HFF-Myc (cell line): Measurements from ENCODE around the gene LYPD6B.

Experiments used
- DNase-seq: peaks from one replicate; pipeline ENCODE4 v3.0.0-alpha.2; 2011; ENCODE audit warnings: low read depth; ENCODE audit errors: extremely low read depth
- H3K4me3 ChIP-seq: replicated peaks from 2 replicates; pipeline ENCODE4 v1.5.1; 2011; ENCODE audit warnings: low read depth, mild to moderate bottlenecking, control low read depth, low read length
- TF ChIP-seq, protein P1 (sequence below): IDR thresholded peaks from 2 replicates; pipeline ENCODE4 v1.5.1; 2012; ENCODE audit warnings: mild to moderate bottlenecking, low read depth, low read length, control low read depth; ENCODE audit errors: missing control alignments

The LYPD6B gene

DNA sequence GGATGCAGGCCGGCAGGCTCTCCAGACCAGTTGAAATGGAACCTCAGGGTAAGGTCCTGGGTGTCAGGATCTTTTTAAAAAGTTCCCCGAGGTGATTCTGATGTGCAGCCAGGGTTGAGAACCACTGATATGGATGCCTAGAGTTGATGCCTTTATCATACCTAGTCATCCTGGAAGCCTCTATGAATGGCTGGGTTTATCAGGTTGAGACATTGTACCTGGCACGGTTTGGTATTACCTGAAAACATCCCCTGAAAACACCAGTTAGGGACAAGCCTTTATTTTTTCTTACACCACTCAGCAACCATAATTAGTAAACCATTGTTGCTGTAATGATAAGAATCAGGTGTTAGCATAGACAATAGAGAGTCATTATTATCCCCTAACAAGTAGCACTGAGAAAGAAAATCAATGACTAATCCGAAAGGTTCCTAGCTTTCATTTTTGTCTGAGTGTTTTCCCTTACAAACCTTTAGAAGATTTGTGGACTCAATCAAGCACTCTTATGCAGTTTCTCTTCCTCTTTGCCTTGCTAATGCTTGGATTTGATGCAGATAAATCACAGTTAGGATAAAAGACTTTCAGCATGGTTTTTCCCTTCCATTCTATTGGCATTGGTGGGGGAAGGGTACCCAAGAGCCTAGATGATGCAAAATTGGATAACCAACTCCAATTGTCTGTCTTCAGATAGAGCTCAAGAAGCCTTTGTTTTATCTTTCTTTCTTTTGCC lies 175.4 kb downstream of the LYPD6B start:
- TF ChIP-seq, protein P1, sequence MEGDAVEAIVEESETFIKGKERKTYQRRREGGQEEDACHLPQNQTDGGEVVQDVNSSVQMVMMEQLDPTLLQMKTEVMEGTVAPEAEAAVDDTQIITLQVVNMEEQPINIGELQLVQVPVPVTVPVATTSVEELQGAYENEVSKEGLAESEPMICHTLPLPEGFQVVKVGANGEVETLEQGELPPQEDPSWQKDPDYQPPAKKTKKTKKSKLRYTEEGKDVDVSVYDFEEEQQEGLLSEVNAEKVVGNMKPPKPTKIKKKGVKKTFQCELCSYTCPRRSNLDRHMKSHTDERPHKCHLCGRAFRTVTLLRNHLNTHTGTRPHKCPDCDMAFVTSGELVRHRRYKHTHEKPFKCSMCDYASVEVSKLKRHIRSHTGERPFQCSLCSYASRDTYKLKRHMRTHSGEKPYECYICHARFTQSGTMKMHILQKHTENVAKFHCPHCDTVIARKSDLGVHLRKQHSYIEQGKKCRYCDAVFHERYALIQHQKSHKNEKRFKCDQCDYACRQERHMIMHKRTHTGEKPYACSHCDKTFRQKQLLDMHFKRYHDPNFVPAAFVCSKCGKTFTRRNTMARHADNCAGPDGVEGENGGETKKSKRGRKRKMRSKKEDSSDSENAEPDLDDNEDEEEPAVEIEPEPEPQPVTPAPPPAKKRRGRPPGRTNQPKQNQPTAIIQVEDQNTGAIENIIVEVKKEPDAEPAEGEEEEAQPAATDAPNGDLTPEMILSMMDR = no peak
- no peak overlapping the region for H3K4me3 ChIP-seq
- DNase-seq = no peak

DNA sequence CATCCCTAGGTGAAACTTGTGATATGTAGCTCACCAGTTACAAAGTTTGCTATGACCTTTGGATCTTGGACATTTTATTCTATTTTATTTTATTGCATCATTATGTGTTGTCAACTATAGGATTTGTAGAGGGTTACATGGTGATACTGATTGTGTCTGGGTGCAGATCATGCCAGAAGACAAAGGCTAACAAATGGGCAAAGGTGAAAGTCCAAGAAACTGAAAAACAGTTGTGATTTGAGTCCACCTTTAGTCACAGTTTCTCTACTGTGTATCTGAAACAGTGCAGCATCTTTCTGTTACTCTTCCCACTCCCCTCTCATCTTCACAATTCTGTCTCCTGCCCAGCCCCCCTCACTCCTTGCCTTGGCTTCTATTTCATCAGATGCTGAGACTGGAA lies 180.0 kb downstream of the LYPD6B start:
- TF ChIP-seq, protein P1 = no peak
- H3K4me3 ChIP-seq = no peak overlapping the region
- DNase-seq = no peak

DNA sequence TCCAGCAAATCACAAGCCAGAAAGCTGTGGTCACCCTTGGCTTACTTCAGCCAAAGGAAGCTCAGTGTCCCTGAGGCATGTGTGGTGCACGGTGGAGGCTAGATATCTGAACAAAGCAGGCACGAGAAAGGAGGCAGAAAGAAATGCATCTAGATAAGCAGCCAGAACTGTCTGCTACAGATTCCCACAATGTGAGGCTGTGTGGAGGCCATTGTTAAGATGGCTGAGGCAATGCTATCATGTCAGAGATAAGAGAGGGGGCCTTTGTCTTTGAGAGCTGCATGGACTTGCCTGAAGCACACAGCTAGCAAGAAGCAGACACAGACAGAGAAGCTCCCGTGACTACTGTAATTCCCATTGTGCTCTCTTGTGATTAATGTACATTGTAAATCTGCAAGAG lies 181.4 kb downstream of the LYPD6B start:
- TF ChIP-seq, protein P1 = no peak
- H3K4me3 ChIP-seq = no peak overlapping the region
- no peak for DNase-seq

DNA sequence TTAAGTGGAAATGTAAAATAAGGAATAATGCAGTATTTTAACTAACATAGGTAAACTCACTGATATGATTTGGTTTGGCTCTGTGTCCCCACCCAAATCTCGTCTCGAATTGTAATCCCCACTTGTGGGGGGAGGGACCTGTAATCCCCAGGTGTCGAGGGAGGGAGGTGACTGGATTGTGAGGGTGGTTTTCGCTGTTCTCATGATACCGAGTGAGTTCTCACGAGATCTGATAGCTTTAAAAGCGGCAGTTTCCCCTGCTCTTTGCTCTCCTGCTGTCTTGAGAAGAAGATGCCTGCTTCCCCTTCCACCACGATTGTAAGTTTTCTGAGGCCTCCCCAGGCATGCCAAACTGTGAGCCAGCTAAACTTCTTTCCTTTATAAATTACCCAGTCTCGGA lies 182.5 kb downstream of the LYPD6B start:
- TF ChIP-seq, protein P1 = no peak

DNA sequence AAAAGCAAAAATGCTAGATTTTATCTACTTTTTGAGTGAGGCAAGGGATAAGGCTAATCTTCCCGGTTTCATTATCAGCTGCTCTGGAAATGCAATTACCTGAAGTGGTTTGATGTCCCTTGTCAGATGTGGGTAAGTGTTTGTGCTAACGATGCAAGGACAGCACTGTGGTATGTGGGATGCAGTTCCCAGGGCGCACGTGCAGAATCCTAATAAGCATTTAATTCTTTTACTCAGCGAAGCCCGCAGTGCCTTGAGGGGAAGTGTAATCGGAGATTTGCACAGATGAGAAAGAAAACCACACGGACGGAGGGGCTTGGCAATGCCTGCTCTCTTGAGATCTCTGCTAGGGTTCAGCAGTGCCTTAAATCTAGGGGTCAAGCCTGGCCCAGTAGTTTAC lies 183.4 kb downstream of the LYPD6B start:
- DNase-seq = no peak
- H3K4me3 ChIP-seq = no peak overlapping the region
- TF ChIP-seq, protein P1 = no peak

More for the DNA sequence above, 182.5 kb downstream of the LYPD6B start:
- no peak overlapping the region for H3K4me3 ChIP-seq
- no peak for DNase-seq

DNA sequence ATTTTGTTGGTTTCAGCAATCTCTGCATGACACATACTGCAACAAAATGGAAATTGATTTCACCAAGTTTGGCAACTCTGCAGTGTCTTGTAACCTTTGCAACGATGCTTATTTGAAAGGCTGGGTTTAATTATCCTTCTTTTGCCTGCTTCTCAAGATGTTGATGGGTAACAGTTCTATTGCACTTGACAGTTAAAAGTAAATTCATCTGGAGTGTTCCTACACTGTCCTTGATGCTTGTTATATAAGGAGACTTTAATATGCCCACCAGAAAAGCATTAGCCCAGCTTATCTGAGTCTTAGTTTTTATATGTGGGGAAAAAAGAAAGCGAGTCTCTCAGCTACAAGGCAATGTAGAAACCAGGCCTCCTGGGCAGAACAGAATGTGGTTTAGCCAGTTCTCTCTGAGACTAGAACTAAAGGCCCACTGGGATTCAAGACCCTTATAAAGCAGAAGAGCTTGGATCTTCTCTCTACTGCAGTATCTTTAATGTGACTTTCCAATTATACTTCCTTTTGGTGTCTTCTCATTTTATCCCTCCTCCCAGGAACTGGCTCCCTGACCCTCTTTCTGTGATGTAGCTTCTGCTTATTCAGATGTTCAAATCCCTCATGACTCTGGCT lies 185.1 kb downstream of the LYPD6B start:
- H3K4me3 ChIP-seq = no peak overlapping the region
- TF ChIP-seq, protein P1 = no peak
- DNase-seq = no peak
